SK-N-MC (cell line): ENCODE results near the gene PIP4K2C.

Experiments
- EZH2 ChIP-seq: fragments of 200-600 bp; sonication (generic); IDR thresholded peaks from one replicate; pipeline ENCODE4 v1.6.1; 2017; ENCODE audit warnings: antibody characterized with exemption
- FOXP2 ChIP-seq: optimal IDR thresholded peaks from 2 replicates; pipeline ENCODE3; 2011; ENCODE audit warnings: mild to moderate bottlenecking, moderate library complexity; ENCODE audit not compliant: insufficient read depth; ENCODE audit errors: extremely low read length, control extremely low read depth
- POLR2AphosphoS5 ChIP-seq: IDR thresholded peaks from 2 replicates; pipeline ENCODE4 v1.6.1; 2012; ENCODE audit warnings: mild to moderate bottlenecking, low read depth, low read length, borderline replicate concordance

GRCh38 chr12:57606399-57606798 lies 15.4 kb downstream of the PIP4K2C start:
- TF ChIP-seq EZH2 (no peak), POLR2AphosphoS5 (no peak), FOXP2 (no peak)
